GM18520 (cell line): ENCODE results near the gene SPRYD7.
"Not testable (repeated sequence)": the region's sequence is repeated elsewhere in the genome, so short reads cannot be mapped to it uniquely, and the experiment has no call there.

Source experiments
- ATAC-seq: cut with Tn5 transposase; IDR thresholded peaks from one replicate; pipeline ENCODE4 v1.9.1; 2021; ENCODE audit not compliant: unreplicated experiment

SPRYD7 gene

DNA sequence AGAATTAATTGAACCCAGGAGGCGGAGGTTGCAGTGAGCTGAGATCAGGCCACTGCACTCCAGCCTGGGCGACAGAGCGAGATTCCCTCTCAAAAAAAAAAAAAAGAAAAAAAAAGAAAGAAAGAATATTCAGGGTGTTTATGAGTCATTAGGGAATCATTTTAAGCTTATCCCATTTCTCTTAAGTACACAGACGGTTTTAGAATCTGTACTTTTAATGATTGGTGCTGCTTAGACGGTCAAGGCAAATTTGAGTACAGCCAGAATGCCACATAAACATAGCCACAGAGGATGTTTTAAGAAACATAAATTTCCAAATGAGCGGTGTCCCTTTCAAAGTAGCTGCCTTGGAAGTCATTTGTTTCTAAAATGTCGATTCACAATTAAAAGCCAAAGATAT lies 2.6 kb downstream of the SPRYD7 start:
- no peak for ATAC-seq

DNA sequence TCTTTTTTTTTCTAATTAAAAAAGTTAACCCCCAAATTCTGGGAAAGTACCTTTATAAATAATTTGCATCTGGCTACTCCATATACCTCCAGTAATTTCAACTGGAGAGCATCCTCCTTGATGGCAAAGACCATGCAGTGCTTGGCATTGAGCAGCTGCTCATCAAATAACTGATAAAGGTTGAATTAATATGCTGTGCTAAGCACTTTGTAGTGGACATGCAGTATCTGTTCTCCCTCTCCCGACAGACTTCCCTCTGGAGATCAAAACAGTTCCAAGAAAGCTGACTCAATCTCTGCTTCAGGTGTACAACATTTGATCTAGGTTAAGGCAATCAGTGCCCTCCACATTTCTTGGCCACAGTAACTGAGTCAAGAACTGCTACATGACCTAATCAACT lies 3.3 kb downstream of the SPRYD7 start:
- no peak for ATAC-seq

DNA sequence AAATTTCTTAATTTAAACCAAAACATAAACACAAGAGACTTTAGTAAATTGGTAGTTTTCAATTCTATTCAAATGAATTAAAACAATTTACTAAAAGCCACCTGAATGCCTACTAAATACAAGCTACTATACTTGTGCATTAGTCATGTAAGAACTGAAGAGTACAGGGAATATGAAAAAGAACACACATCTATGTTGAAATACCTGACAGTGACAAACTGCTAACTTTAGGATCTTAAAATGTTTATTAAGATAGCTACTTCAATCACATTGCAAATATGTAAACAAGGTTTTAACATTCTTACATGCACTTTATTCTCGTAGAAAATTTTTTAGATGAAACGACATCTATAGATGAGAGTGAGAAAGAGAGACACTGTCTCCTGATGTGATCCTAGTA lies 4.1 kb downstream of the SPRYD7 start:
- ATAC-seq = no peak

DNA sequence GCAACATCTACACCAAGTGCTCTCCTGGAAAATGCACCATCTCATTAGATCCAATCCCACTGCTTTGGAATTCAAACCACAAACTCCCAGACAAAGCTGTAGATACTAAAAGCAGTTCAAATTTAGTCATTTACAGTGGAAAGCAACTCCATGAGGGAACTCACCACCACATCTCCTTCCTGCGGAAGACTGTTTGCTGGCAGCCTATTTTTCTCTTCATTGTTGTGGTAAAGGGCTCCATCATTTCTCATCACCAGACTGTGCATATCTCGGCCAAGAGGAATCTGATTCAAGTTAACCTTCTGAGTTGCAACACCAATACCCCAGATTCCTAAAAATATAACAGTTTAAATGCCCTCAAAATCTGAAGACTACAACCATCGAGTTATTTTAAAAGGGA lies 8.4 kb downstream of the SPRYD7 start:
- ATAC-seq = no peak

DNA sequence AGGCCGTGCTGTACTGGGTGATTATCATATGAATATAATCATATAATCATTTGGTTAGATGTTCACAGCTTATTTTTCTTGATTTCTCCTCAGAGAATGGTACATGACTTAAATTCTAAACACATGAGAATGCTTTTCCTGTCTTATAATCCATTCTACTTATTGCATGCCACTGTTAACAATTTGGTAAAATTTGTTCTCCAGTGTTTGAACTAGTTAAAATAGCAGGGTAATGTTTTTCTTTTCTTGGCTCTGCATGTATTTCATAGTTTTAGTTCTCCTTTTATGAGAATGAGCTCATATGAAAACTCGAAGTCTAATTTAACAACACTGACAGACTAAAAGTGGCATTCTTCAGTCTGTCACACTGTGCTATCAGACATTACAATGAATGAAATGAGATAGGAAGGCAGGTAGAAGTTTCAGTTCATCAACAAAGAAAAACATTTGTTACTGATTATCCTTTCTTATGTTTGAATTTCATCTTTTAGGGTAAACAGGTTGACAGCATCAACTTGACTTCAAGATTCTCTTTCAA lies 10.2 kb downstream of the SPRYD7 start:
- no peak for ATAC-seq

DNA sequence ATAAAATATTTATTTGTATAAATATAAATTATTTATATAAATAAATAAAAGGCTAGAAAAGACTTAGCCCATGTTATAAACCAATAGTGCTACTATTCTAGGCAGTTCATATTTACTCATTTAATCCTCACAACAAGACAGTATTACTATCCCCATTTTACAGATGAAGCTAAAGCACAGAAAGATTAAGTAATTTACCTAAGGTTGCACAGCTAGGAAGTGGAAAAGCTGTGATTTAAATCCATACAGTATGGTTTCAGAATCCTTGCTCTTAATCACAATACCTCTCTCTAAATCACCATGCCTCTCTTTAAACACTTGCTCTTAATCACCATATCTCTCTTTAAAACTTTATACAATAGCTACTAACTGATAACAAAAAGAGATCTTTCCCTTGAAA lies 13.8 kb downstream of the SPRYD7 start:
- no peak for ATAC-seq

DNA sequence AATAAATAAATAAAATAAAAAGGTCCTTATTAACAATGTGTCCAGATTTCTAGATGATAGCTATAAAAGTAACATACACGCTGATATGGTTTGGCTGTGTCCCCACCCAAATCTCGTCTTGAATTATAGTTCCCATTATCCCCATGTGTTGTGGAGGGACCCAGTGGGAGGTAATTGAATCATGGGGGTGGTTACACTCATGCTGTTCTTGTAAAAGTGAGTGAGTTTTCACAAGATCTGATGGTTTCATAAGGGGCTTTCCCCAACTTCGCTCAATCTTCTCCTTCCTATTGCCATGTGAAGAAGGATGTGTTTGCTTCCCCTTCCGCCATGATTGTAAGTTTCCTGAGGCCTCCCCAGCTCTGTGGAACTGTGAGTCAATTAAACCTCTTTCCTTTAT lies 15.2 kb downstream of the SPRYD7 start:
- not testable (repeated sequence) for ATAC-seq

DNA sequence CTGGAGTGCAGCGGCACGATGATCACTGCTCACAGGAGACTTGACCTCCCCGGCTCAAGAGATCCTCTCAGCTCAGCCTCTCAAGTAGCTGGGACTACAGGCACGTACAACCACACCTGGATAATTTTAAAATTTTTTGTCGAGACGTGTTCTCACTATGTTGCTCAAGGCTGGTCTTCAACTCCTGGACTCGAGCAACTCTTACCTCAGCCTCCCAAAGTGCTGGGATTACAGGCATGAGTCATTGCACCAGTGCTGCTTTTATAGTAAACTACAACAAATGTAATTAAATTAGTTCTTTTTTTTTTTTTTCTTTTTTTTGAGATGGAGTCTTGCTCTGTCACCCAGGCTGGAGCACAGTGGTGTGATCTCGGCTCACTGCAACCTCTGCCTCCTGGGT lies 18.0 kb downstream of the SPRYD7 start:
- not testable (repeated sequence) for ATAC-seq

DNA sequence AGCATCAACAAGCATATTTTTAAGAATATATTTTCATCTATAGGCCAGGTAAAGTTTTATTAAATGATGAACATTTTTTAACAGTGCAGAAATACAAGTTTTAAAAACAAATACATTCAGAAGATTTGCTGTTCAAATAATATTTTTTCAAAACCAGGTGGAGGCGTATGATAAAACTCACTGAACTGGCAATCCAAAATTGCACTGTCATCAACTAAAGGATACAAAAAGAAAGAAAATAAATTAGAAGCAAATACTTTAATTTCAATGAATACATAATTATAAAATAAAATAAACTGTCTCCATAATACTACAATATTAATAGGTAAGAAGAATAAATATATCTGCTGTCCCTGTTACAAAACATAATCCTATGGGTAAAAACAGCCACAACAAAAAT lies 21.2 kb downstream of the SPRYD7 start:
- no peak for ATAC-seq

DNA sequence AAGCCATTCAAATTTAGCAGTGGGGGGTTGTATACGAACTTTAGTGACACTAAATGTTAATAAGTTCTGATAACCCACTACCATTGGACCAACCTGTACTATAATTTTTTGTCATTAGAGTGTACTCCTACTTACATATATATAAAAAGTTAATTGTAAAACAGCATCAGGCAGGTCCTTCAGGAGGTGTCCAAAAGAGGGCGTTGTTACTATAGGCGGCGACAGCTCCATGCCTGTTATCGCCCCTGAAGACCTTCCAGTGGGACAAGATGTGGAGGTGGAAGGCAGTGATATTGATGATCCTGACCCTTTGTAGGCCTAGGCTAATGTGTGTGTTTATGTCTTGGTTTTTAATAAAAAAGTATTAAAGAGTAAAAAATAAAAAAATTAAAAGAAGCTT lies 27.5 kb downstream of the SPRYD7 start:
- ATAC-seq = no peak

DNA sequence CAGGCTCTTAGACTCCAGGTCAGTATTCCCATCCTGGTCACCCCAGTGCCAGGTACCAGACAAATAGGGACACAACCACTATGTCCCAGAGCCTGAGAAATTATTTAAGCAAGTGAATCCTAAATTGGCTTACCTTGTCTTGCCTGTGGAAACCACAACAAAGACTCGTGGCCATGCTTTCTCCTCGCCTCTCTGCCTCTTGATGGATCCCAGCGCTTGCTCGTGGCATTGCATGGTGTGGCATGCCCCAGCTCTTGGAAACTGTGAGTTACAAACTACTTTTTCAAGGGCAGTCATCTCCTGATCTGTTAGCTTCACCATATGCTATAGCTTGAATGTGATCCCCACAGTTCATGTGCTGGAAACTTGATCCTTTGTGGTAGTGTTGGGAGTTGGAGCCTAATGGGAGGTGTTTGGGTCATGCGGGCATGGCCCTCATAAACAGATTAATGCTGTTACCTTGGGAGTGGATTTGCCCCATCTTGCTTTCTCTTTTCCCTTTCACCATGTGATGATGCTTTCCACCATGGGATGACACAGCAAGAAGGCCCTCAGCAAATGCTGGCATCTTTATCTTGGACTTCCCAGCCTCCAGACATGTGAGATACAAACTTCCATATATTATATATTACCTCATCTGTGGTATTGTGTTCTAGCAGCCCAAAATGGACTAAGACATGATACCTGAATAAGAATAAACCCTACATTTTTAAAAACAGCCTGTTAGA lies 31.2 kb downstream of the SPRYD7 start:
- ATAC-seq = no peak

DNA sequence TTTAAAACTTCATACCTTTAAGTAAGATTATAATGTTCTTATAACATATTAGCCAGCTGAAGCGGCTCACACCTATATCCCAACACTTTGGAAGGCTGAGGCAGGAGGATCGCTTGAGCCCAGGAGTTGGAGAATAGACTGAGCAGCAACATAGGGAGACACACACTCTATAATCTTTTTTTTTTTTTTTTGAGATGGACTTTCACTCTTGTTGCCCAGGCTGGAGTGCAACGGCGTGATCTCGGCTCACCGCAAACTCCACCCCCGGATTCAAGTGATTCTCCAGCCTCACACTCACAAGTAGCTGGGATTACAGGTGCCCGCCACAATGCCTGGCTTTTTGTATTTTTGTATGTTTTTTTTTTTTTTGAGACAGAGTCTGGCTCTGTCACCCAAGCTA lies 37.3 kb downstream of the SPRYD7 start:
- ATAC-seq = no peak

DNA sequence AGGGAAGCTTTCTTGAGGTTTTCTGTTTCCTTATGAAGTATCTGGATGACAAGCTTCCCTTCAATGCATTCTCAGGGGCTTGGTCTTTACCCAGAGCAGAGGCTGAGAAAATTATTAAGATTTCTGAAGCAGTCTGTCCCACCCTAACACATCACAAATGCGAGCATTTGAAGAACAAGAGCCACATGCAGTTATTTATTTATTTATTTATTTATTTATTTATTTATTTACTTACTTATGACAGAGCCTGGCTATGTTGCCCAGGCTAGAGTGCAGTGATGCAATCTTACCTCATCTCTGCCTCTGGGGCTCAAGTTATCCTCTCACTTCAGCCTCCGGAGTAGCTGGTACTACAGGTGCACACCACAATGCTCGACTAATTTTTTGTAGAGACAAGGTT lies 38.4 kb downstream of the SPRYD7 start:
- ATAC-seq = no peak

DNA sequence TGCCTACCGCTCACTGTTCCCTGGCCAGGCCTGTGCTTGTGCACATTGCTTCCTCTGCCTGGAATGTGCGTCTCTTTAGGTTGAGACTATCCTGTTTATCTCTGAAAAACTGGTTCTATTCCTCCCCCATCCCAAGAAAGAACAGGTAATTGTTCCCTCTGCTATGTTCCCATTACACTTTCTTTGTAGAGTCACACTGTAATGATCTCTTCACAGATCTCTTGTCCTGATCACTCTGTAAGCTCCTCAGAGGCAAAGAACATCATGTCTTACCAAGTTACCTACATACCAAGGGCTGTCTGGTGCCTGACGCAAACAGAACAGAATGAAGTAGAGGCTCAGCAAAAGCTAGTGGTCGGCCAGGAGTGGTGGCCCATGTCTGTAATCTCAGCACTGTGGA lies 40.3 kb downstream of the SPRYD7 start:
- ATAC-seq = no peak

DNA sequence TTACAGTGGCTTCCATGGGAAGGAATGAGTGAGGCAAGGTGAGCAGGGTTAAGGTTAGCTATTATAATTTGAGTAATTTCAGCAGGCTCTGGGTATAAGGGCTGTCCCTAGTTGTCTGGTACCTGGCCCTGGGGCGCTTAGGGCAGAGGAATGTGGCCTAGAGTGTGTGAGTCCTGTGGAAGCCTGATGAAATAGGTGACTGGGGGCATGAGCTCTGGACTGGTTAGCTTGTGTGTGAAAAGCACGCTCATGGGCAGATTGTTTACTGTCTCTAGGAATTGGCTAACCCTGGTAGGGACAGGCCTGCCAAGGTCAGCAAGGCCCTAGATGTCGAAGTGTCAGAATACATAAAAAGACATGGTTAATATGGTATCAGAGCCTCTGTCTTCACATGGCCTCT lies 42.5 kb downstream of the SPRYD7 start:
- no peak for ATAC-seq

DNA sequence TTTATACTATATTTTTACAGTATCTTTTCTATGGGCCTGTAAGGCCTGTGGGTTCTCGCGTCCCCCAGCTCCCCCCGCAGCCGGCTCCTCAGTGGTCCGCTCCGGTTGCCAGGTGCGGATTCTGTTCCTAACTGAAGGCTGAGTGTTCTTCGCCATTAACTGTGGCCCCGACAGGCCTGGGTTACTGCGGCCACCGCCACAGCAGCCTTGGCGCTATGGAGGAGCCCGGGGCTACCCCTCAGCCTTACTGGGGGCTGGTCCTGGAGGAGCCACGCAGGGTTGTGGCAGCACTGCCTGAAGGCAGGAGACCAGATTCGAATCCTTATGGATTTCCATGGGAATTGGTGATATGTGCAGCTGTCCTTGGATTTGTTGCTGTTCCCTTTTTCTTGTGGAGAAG lies 45.8 kb downstream of the SPRYD7 start:
- no peak for ATAC-seq

DNA sequence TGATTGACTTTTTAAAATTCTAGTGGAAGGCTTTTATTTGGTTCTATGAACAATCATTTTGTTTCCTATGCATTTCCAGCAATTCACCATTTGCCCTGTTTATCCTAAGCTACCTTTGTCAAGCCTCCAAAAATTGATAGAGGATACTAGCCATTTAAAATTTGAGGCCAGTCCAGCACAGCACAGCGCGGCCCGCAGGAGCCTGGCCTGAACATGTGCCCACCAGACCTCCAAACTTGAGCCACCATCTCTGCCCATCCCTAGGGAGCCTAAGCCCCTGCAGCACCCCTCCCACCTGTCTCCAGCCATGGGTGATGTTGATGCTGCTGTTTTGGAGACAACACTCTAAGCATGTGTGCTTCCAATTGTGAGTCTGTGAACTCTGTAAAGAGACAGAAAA lies 57.5 kb downstream of the SPRYD7 start:
- ATAC-seq = no peak

DNA sequence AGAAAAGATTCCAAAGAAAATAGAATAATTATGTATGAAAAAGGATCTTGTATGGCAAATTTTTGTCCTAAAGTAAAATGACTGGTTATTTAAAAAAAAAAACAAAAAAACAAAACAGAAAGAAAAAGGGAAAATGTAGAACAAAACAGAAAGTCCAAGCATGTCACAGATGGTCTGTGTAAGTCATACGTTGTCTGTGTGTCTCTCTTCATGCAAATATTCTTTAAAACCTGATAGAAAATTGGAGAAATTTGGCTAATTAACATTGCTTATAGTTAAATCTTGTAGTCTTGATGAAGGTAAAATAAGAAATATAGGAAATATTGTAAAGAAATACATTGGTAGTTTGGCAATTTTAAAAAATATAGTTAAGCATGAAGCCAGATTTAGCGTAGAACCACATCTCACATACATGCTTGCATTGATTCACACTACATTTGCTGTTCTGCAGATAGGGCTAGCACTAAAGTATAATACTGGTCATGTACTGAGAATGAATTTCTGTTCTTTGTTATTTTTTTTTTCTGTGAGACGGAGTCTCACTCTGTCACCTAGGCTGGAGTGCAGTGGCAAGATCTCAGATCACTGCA lies 58.4 kb downstream of the SPRYD7 start:
- no peak for ATAC-seq

DNA sequence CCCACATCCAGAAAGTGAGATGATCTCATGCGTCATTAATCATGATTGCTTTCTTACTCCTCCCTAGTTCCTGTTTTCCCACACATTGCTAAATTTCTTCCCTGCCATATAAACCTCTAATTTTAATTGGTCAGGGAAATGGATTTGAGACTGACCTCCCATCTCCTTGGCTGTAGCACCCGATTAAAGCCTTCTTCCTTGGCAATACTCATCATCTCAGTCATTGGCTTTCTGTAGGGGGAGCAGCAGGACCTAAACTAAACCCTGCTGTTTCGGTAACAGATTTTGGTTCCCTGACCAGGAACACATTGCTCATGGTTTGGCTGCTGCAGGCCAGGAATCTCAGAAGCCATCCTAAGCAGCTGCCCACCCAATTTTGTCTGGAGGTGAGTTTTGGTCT lies 61.7 kb downstream of the SPRYD7 start:
- ATAC-seq = no peak

DNA sequence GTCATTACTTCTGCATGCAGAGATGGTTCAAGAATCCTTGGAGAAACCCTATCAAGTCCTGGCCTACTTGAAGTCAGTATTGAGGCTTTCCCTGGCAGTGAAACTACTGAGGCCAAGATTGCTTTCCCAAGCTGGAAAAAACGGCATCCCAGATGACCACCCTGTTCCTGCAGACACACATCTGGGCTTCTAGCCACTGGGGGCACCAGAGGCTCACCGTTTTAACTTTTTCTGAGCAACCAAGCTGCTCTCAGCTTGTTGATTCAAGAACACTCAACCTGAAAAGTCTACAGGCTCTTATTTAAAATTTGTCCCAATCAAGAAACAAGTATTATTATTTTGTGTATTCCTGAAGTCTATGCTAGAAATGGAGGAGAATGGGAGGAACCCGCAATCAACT lies 66.6 kb downstream of the SPRYD7 start:
- no peak for ATAC-seq

DNA sequence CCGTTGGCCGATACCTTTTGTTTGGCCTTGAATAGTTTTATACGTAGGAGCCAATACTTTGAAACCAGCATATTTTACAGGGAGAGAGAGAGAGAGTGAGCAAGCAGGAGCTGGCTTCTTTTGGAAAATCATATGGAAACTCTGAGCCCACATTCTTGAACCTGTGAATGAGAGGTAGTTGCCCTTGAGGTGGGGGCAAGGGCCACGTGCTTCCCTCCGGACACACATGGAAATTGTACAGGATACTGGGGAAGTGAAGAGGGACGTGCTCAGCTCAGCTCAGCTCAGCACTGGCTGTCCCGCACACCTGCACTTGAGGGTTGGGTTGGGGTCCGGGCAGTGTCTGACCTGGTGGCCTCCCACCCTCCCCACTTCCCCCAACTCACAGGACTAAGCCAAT lies 68.3 kb downstream of the SPRYD7 start:
- no peak for ATAC-seq

DNA sequence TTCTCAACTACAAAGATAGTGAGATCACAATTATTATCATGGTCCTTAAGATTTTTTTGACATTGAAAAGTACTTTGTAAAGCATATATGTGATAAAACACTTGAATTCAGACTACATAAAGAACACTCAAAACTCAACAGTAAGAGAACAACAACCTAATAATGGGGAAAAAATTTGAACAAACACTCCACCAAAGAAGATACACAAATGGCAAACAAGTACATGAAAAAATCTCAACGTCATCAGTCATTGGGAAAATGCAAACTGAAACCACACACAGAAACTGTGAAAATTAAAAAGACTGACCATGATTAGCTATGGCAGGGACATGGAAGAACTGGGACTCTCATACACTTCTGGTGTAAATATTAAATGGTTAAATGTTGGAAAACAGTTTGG lies 70.9 kb downstream of the SPRYD7 start:
- ATAC-seq = no peak

DNA sequence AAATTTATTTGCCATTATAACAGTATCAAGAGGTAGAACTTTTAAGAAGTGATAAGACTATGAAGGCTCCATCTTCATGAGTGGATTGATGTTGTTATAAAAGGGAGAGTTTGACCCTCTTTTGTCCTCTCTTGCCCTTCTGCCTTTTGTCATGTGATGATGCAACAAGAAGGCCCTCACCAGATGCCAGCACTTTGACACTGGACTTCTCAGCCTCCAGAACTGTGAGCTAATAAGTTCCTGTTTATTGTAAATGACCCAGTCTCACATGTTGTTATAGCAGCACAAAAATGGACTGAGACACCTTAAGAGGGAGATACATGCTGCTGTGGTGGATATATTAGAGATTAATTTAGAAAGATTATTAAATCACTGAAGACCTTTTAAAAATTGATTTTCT lies 71.6 kb downstream of the SPRYD7 start:
- ATAC-seq = no peak
